Measurements from ENCODE around the gene SMIM12.
"Not testable (repeated sequence)": the region's sequence is repeated elsewhere in the genome, so short reads cannot be mapped to it uniquely, and the experiment has no call there.

DNA sequence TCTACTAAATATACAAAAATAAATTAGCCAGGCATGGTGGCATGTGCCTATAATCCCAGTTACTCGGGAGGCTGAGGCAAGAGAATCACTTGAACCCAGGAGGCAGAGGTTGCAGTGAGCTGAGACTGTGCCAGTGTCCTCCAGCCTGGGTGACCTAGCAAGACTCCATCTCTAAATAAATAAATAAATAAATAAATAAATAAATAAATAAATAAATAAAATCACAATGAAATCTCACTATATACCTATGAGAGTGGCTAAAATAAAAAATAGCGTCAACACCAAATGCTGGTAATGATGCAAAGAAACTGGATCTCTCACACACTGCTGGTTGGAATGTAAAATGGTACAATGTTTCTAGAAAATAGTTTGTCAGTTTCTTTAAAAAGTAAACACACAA is 40.7 kb downstream of the SMIM12 start:
- TF ChIP-seq, protein P1, sequence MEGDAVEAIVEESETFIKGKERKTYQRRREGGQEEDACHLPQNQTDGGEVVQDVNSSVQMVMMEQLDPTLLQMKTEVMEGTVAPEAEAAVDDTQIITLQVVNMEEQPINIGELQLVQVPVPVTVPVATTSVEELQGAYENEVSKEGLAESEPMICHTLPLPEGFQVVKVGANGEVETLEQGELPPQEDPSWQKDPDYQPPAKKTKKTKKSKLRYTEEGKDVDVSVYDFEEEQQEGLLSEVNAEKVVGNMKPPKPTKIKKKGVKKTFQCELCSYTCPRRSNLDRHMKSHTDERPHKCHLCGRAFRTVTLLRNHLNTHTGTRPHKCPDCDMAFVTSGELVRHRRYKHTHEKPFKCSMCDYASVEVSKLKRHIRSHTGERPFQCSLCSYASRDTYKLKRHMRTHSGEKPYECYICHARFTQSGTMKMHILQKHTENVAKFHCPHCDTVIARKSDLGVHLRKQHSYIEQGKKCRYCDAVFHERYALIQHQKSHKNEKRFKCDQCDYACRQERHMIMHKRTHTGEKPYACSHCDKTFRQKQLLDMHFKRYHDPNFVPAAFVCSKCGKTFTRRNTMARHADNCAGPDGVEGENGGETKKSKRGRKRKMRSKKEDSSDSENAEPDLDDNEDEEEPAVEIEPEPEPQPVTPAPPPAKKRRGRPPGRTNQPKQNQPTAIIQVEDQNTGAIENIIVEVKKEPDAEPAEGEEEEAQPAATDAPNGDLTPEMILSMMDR (IDR thresholded peaks at IDR 0.05; ENCODE audit: low read length), result not testable (repeated sequence)
- not testable (repeated sequence) for TF ChIP-seq EZH2 (optimal IDR thresholded peaks at IDR 0.05; ENCODE audit: low read depth, low read length); EZH2phosphoT487 (IDR thresholded peaks at IDR 0.05; ENCODE audit: low read length)
